PC-3 (cell line): ENCODE results near the gene NUFIP1.

Source experiments
- EZH2 ChIP-seq: fragments of 300-600 bp; sonication (generic); IDR thresholded peaks from one replicate; pipeline ENCODE4 v1.6.1; 2017; ENCODE audit warnings: antibody characterized with exemption, mild to moderate bottlenecking, low read length; ENCODE audit not compliant: unreplicated experiment
- TF ChIP-seq, protein P1 (sequence below): fragments of 300-600 bp; sonication (generic); conservative IDR thresholded peaks from 2 replicates; pipeline ENCODE4 v1.5.1; 2017; ENCODE audit warnings: antibody characterized with exemption, low read depth, mild to moderate bottlenecking, low read length

DNA sequence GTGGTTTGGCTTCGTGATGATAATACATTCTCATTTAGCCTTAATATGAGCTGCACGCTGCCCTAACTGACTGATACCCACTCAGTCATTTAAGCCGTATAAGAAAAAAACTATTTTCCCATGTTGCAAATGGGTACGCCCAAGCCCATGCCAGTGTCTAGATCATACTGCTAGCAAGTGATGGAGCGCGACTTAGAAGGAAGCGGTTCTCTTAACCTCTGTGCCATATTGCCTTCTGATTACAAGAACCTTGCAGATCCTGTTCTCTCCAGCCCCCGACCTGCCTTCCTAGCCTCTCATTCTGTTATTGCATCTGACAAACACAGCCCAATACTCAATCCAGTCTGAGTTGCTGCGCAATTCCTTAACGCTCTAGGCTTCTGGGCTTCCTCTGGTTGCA lies 670 bp upstream of the NUFIP1 start:
- TF ChIP-seq, protein P1, sequence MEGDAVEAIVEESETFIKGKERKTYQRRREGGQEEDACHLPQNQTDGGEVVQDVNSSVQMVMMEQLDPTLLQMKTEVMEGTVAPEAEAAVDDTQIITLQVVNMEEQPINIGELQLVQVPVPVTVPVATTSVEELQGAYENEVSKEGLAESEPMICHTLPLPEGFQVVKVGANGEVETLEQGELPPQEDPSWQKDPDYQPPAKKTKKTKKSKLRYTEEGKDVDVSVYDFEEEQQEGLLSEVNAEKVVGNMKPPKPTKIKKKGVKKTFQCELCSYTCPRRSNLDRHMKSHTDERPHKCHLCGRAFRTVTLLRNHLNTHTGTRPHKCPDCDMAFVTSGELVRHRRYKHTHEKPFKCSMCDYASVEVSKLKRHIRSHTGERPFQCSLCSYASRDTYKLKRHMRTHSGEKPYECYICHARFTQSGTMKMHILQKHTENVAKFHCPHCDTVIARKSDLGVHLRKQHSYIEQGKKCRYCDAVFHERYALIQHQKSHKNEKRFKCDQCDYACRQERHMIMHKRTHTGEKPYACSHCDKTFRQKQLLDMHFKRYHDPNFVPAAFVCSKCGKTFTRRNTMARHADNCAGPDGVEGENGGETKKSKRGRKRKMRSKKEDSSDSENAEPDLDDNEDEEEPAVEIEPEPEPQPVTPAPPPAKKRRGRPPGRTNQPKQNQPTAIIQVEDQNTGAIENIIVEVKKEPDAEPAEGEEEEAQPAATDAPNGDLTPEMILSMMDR = no peak
- no peak for TF ChIP-seq EZH2
